Fibroblast of skin of left quadriceps (primary cell): ENCODE data around the gene RHCE.
A peak's percentile ranks its signal among the peaks of the same experiment; 100 is the strongest.
"Not testable (repeated sequence)": the region's sequence is repeated elsewhere in the genome, so short reads cannot be mapped to it uniquely, and the experiment has no call there.

Experiments
- DNase-seq, 2 experiments: peaks; one replicate each; pipeline ENCODE4 v3.0.0-alpha.2; 2013; ENCODE audit warnings: low read depth in 2 of 2

Gene RHCE

DNA sequence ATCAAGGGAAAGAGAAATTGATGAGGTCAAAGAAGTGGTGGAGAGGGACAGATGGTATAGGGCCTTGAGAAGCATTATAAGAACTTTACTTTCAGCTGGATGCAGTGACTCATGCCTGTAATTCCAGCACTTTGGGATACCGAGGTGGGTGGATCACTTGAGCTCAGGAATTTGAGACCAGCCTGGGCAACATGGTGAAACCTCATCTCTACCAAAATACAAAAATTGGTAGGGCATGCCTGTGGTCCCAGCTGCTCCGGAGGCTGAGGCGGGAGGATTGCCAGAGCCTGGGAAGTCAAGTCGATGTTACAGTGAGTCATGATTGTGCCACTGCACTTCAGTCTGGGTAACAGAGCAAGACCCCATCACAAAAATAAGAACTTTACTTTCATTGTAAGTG is 76.8 kb downstream of the RHCE start:
- DNase-seq, result peak; percentile 76 to 79

DNA sequence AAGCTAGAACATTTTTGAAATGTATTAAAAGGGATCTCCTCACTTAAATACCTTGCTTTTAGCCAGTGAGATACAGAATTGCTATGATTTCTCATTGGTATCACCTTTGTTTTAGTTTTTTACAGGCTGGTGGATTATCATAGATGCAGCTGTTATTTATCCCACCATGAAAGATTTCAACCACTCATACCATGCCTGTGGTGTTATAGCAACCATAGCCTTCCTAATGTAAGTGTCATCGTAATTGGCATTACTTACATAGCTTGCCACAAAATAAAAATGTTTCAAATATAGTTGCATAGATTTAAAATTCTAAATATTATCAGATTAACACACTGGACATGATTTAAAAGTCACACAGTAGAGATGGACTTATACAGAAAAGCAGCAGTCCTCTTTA is 77.8 kb downstream of the RHCE start:
- DNase-seq, result no peak

DNA sequence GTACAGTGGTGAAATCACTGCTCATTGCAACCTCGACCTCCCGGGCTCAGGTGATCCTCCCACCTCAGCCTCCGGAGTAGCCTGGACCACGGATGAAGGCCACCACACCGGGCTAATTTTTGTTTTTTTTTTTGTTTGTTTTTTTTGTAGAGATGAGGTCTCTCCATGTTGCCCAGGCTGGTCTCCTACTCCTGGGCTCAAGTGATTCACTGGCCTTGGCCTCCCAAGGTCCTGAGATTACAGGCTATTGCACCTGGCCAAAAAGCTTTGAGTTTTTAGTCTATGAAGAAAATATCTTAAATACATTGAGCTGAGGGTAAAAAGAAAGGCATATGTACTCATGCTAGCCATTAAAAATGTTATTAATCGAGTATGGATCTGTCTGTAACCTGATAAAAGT is 78.9 kb downstream of the RHCE start:
- DNase-seq, result no peak

DNA sequence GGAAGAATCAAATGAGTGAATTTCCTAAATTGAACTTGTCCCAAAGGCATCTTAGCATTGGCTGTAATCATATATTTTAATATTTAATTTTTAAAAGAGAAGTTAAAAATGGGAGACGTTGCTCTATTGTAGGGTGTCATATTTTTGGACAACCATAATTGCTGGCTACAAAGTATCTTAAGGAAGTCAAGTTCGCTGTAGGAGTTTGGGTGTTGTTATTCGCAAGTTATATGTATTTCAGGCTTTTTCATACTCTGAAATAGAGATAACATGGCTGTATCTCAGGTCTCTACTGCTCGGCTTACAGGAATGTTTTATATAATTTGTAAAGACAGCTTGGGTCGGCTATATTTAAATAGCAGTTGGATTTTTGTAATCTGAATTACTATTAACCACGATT is 81.6 kb downstream of the RHCE start:
- DNase-seq, result no peak

DNA sequence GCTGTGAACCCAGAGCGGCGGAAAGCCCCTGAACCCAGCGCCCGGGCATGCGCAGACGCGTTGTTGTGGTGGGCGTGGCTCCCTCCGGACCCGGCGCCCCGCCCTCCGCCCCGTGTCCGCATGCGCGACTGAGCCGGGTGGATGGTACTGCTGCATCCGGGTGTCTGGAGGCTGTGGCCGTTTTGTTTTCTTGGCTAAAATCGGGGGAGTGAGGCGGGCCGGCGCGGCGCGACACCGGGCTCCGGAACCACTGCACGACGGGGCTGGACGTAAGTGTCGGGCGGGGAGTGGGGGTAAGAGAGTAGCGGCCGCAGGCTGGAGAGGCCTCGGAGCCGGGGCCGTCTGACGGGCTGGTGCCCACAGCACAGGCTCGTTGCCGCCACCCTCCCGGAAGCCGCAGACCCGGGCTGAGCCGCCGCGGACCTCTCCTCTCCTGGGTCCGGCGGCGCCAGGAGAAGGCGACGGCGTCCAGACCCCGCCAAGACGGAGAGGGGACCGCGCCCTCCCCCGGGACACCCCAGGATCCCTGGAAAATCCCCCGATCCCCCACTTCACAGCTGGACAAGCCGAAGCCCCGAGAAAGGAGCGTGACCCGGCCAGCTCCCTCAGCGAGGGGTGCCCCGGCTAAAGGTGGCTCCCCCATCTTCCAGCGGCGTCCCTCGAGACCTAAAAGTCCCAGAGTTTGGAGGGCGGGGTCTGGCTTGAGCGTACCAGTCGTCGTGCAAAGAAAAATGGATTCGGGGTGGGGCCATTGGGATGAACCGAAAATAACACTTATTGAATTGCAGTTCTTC is 82.2 kb downstream of the RHCE start, which contains the start of gene TMEM50A:
TMEM50A (plus strand) TSS at position 147 of the 794 bp plus-strand sequence. CDS start 2,153 bp downstream, outside the sequence.
- peak; percentile 62 to 64 for DNase-seq

DNA sequence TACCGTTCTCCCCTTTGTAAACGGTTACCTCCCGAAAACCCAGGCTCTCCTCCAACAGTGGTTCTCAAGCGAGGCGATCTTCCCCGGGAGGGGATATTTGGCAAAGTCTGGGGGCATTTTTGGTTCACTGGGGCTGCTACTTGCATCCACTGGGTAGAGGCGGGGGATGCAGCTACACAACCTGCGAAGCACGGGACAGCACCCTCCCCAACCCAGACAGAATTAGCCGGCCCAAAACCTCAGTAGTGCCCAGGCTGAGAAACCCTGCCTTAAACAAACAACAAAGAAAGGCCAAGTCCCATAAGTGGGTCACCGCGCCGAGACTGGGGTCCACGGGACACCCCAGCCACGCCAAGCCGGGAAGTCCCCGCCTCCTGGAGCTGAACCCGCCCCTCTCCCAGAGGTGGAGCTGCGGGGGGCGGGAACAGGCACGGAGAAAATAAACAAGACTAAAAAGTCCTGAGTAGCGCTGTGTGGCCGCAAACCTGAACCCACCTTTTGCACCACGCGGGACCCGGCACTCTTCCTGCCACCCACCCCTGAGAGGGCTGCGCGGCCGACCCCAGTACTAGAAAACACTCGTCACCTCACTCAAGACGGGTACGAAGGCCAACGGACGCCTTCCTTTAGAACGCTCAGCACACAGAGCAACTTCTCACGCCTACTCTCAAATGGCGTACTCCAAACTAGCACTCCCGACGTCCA is 83.0 kb downstream of the RHCE start:
- DNase-seq, result not testable (repeated sequence)

DNA sequence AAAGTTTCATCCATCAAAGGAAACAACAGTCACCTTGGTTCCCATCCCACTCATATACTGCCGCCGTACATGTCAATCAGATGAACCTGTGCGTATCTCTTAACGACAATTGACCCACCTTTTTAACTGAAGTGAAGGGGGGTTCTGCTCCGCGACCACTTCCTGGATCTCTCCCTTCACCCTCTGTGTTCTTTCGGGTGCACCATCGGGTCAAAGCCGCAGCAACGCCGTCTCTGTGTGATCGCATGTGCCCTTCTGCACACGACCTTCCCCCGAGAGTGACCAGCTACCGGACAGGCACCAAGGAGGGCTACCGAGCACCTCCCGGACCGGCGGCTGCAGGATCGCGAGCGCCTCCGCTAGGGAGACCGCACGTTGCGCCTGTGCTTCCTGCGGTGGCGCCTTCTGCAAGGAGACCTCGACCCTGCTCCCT is 83.7 kb downstream of the RHCE start:
- DNase-seq, result not testable (repeated sequence)

DNA sequence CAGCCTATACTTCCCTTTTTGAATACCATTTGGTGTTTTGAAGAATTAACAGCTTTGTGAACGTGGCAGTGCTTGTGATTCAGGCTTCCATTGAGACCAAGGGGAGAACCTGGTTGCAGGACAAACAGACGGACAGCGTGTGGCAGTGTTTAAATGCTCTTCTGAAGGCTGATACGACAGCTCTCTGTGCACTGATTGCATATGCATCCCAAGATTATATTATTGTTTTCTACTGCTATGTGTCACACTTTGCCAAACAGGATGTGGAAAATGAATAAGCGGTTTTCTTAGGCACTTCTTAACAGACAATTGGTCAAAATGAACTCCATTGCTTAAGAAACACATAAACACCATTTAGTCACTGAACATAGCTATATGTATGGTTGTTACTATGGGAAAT is 90.7 kb downstream of the RHCE start:
- DNase-seq, result peak; percentile 52 to 61

DNA sequence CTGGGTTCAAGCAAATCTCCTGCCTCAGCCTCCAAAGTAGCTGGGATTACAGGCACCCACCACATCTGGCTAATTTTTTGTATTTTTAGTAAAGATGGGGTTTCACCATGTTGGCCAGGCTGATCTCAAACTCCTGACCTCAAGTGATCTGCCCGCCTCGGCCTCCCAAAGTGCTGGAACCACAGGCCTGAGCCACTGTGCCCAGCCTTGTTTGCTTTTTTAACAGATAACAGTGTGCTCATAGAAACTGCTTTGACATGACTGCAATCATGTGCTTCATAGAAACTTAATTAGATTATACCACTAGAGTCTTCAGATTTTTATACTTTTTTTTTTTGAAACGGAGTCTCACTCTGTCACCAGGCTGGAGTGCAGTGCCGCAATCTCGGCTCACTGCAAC is 91.3 kb downstream of the RHCE start:
- not testable (repeated sequence) for DNase-seq

DNA sequence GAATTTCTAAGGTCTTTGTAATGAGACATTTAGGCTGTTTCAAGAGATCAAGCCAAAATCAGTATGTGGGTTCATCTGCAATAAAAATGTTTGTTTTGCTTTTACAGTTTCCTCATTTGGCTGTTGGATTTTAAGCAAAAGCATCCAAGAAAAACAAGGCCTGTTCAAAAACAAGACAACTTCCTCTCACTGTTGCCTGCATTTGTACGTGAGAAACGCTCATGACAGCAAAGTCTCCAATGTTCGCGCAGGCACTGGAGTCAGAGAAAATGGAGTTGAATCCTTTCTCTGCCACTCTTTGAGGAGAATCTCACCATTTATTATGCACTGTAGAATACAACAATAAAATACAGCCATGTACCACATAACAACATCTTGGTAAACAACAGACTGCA is 91.8 kb downstream of the RHCE start:
- not testable (repeated sequence) for DNase-seq

DNA sequence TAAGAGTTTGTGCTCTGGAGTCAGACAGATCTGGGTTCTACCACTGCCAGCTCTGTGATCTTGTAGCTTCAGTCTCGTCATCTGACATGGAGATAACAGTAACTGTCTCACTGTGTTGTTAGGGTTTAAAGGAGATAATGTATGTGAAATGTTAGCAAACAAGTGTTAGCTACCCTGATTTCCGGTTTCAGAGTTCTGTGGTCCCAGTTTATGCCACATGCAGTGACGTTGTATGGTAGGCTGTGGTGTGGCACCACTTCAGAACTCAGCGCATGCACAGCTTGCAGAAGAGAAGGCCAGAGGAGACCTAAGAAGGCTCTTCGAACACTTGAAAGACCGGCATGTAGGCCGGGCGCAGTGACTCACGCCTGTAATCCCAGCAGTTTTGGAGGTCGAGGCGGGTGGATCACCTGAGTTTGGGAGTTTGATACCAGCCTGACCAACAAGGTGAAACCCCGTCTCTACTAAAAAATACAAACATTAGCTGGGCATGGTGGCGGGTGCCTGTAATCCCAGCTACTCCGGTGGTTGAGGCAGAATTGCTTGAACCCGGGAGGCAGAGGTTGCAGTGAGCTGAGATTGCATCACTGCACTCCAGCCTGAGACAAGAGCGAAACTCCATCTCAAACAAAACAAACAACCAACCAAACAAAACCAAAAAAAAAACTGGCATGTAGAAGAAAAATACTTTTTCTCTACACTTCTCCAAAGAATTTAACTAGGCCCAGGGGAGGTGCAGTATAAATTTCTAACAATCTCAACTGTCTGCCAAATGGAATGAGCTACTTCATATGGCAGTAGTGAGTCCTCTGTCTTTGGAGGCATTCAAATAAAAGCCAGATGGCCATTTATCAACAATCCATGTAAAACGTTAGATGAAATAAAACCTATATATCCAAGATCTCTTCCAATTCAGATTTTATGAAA is 92.5 kb downstream of the RHCE start:
- DNase-seq, result not testable (repeated sequence)

DNA sequence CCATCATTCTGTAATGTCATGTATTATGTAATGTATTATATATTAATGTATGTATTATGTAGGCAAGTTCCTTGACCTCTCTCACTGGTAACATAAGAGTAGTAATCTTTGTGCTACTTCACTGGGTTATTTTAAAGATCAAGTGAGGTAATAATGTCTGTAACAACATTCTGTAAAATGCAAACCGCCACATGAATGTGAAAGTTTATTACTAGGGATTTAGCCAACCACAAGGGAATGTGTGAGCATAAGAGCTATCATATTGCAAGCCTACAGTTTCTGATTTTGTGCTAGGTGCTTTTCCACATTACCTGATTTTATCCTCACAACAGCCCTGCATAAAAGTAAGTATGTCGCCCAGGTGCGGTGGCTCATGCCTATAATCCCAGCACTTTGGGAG is 96.2 kb downstream of the RHCE start:
- DNase-seq, result not testable (repeated sequence)

DNA sequence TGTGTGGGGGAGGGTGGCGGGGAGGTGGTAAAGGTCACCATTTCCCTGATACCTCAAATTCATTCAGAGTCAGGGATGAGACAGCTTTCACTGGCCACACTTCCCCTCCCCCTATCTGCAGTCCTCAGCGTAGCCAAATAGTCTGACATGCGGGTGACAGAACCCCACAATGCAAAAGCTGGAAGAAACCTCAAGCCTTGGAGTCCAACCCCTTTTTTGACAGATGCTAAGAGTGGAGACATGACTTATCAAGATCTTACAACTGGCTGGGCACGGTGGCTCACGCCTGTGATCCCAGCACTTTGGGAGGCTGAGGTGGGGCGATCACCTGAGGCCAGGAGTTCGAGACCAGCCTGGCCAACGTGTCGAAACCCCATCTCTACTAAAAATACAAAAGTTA is 98.5 kb downstream of the RHCE start:
- DNase-seq, result not testable (repeated sequence)

DNA sequence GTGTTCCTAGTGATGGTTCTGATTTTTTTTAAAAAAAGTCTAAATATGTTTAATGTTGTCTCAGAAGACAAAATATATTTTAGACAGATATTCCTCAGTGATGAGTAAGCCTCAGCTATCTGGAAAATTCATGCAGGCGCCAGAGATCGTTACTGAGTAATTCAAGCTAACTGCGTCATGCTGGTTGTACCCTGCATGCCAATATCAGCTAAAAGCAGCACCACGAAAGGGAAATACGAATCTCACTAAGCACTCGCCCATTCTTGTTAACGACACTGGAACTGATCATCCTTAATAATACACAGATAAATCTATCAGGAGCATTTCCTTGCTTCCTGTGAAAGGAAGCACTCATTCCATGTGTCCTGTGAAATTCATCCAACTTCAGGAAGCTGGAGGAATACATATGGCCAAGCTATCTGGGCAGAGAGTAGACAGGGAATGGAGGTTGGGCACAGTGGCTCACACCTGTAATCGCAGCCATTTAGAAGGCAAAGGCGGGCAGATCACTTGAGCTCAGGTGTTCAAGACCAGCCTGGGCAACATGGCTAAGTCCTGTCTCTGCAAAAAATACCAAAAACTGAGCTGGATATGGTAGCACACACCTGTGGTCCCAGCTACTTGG is 100.2 kb downstream of the RHCE start:
- peak; percentile 93 for DNase-seq

DNA sequence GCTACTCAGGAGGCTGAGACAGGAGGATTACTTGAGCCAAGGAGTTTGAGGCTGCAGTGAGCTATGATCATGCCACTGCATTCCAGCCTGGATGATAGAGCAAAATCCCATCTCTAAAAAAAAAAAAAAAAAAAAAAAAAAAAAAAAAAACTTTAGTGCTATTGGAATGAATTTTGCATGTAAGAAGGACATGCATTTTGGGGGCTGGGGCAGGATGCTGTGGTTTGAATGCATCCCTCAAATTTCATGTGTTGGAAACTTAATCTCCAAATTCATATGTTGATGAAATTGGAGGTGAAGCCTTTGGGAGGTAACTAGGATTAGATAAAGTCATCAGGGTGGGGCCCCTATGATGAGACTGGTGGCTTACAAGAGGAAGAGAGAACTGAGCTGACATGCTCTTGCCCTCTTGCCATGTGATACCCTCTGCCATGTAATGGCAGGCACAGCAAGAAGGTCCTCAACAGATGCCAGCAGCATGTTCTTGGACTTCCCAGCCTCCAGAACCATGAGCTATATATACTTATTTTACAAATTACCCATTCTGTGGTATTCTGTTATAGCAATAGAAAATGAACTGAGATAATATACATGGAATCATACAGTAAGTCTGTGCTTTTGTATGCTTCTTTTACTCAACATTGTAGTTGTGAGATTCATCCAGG is 107.7 kb downstream of the RHCE start:
- DNase-seq, result not testable (repeated sequence)
